ENCODE data around the gene GRIA2.

Gene GRIA2

DNA sequence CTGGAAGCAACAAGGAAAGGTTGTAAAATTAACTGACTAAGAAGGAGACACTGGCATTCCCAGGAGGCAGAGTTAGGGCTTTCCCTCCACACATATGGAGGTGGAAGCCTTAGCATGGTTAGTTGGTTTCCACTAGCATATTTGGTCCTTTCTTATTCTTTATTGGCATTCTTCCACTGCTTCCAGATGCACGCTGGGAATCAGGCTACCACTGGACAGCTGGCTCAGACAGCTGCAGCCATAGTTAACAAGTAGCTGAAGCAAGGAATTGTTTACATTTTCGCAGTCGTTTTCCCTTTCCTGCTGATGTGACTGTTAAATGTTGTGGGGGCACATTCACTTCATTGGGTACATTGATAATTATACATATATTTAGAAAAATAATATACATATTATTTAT lies 169.2 kb downstream of the GRIA2 start:
- no peak for DNase-seq

DNA sequence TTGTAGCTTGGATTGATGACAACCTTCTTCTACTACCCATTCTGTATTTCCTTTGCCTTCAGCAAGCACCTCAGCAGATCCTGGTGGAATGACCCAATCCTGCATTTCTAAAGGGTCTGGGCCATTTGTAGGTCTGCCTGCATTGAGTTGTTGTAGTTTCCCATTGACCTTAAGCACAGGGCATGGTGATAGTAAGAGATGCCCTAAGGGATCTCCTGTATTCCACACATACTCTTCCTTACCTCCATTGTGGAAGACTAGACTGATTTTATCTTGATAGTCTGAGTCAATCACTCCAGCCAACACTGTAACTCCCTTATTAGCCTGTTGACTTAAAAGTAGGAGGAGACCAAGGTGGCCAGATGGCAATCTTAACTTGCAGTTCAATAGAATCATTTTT lies 184.5 kb downstream of the GRIA2 start:
- DNase-seq, result no peak
